Uterus (tissue), 4 donors: ENCODE data around the gene PRRC2B. TPM values are rescaled to one million over a fixed set of nuclear protein-coding genes. Genes with fewer than 3 reads are reported as not detected.

Source experiments
- DNase-seq, 2 donors: peaks; one replicate each; pipeline ENCODE4 v3.0.0-alpha.2; 2019 to 2020
- H3K27ac ChIP-seq, 2 donors: fragments of 200-600 bp; sonication (generic); 1 replicate in 1 of 2; 2 replicates in 1 of 2; pipeline ENCODE4 v1.5.1; 2016 to 2018
- H3K27me3 ChIP-seq, 2 donors: fragments of 200-600 bp; sonication (generic); one replicate each; pipeline ENCODE4 v1.5.1; 2018 to 2019; ENCODE audit warnings: control low read depth in 1 of 2
- H3K36me3 ChIP-seq, 2 donors: fragments of 200-600 bp; sonication (generic); one replicate each; pipeline ENCODE4 v1.5.1; 2019; ENCODE audit warnings: control low read depth in 1 of 2
- H3K4me1 ChIP-seq, 2 donors: fragments of 200-600 bp; sonication (generic); one replicate each; pipeline ENCODE4 v1.5.1; 2018 to 2019; ENCODE audit warnings: control low read depth in 1 of 2
- H3K4me3 ChIP-seq, 2 donors: fragments of 200-600 bp; sonication (generic); 1 replicate in 1 of 2; 2 replicates in 1 of 2; pipeline ENCODE4 v1.5.1; 2018 to 2019; ENCODE audit warnings: mild to moderate bottlenecking in 1 of 2
- H3K9me3 ChIP-seq, 2 donors: fragments of 200-600 bp; sonication (generic); one replicate each; pipeline ENCODE4 v1.5.1; 2019; ENCODE audit warnings: control low read depth in 1 of 2
- CTCF ChIP-seq, 4 experiments: fragments of 200-600 bp in 2 of 4; fragments of 450-650 bp in 2 of 4; sonication (generic) in 2 of 4; IDR thresholded peaks; one replicate each; pipeline ENCODE4 v1.5.1; 2016 to 2019; ENCODE audit warnings: antibody characterized with exemption in 4 of 4, mild to moderate bottlenecking in 2 of 4, moderate library complexity in 1 of 4
- POLR2A ChIP-seq, 2 donors: fragments of 450-650 bp; IDR thresholded peaks; one replicate each; pipeline ENCODE4 v1.6.1; 2016; ENCODE audit warnings: antibody characterized with exemption in 2 of 2, mild to moderate bottlenecking in 1 of 2, moderate library complexity in 1 of 2
- intact Hi-C: fragments of 100-400 bp; cut with DNase I; formaldehyde crosslinking; loops from one replicate; pipeline ENCODE4 v1.15.1; 2023; ENCODE audit warnings: low total_unique reads
- total RNA-seq, 4 donors: library from RNA; depleted of rRNA in 3 of 4; stranded (reverse); fragments of >200 nt in 3 of 4; gene quantifications; one replicate each; pipeline versions ENCODE4 v1.1.0 to v1.2.4, GENCODE V29; 2014 to 2023
- donor health status: DM: yes; HTN: yes; CAD: no.

Gene PRRC2B
- total RNA-seq, 4 donors from 2014 or later: 81.5 to 297 (median 133) TPM

GRCh38 chr9:131525643-131526565 lies 132.0 kb downstream of the PRRC2B start:
- no peak for DNase-seq
- Histone ChIP-seq H3K4me3 (no peak overlapping the region), H3K9me3 (no peaks in the 10 kb centered on the region), H3K27ac (no peak overlapping the region), H3K36me3 (no peaks in the 10 kb centered on the region), H3K27me3 (no peaks in the 10 kb centered on the region), H3K4me1 (no peaks in the 10 kb centered on the region)
- TF ChIP-seq CTCF (IDR thresholded peaks at IDR 0.05): no peak
- TF ChIP-seq POLR2A (IDR thresholded peaks at IDR 0.05): no peak
- intact Hi-C loops: no loop called here

GRCh38 chr9:131528186-131528585 lies 134.3 kb downstream of the PRRC2B start:
- Histone ChIP-seq H3K27me3 (no peaks in the 10 kb centered on the region), H3K27ac (no peak overlapping the region), H3K4me1 (no peaks in the 10 kb centered on the region), H3K36me3 (no peaks in the 10 kb centered on the region), H3K9me3 (no peaks in the 10 kb centered on the region), H3K4me3 (no peak overlapping the region)
- intact Hi-C loops: no loop called here
- TF ChIP-seq CTCF (IDR thresholded peaks at IDR 0.05) (no peak), POLR2A (IDR thresholded peaks at IDR 0.05) (no peak)
- DNase-seq: no peak

- H3K4me1 ChIP-seq: no peaks in the 10 kb centered on the region
- H3K27me3 ChIP-seq: no peaks in the 10 kb centered on the region
- TF ChIP-seq POLR2A (IDR thresholded peaks at IDR 0.05) (no peak), CTCF (IDR thresholded peaks at IDR 0.05) (no peak)
- H3K27ac ChIP-seq: no peak overlapping the region
- no peak overlapping the region for H3K4me3 ChIP-seq
- H3K9me3 ChIP-seq: no peaks in the 10 kb centered on the region
- no peak for DNase-seq
- intact Hi-C loops: no loop called here
- no peaks in the 10 kb centered on the region for H3K36me3 ChIP-seq
Observed at GRCh38 chr9:131528886-131529505, 135.1 kb downstream of the PRRC2B start.

- H3K27ac ChIP-seq: peak overlapping the region; percentile 80 to 91
- no peaks in the 10 kb centered on the region for H3K4me1 ChIP-seq
- no peak for TF ChIP-seq POLR2A (IDR thresholded peaks at IDR 0.05)
- no peak for TF ChIP-seq CTCF (IDR thresholded peaks at IDR 0.05)
- no peaks in the 10 kb centered on the region for H3K27me3 ChIP-seq
- no peaks in the 10 kb centered on the region for H3K36me3 ChIP-seq
- H3K4me3 ChIP-seq: peak overlapping the region; percentile 47 to 100
- DNase-seq: no peak
- H3K9me3 ChIP-seq: no peaks in the 10 kb centered on the region
- intact Hi-C loops: no loop called here
Observed at GRCh38 chr9:131529597-131530545, 136.0 kb downstream of the PRRC2B start.
